T-helper 2 cell treated with Interferon-gamma antibody and Interleukin-4, amounts not matched to agents 100 ng/mL and 5 ng/mL, for 36 hours (primary cell): ENCODE results near the gene RRAD. TPM values are rescaled to one million over a fixed set of nuclear protein-coding genes. Genes with fewer than 3 reads are reported as not detected.

Source experiments
- intact Hi-C: fragments of 100-400 bp; cut with micrococcal nuclease; formaldehyde crosslinking; loops from one replicate; pipeline ENCODE4 v1.15.1; 2023
- total RNA-seq: library from RNA; stranded (reverse); gene quantifications from 2 replicates; pipeline ENCODE4 v1.2.3, GENCODE V29; 2022

RRAD gene
- total RNA-seq, 1 donor from 2014 or later, result 1.2 TPM

GRCh38 chr16:66886914-66887313 is 38.4 kb downstream of the RRAD start:
- intact Hi-C loops, result no loop called here

GRCh38 chr16:66886321-66886720 is 39.0 kb downstream of the RRAD start:
- intact Hi-C loops, result no loop called here

GRCh38 chr16:66885491-66885890 is 39.8 kb downstream of the RRAD start:
- intact Hi-C loops, result no loop called here

DNA sequence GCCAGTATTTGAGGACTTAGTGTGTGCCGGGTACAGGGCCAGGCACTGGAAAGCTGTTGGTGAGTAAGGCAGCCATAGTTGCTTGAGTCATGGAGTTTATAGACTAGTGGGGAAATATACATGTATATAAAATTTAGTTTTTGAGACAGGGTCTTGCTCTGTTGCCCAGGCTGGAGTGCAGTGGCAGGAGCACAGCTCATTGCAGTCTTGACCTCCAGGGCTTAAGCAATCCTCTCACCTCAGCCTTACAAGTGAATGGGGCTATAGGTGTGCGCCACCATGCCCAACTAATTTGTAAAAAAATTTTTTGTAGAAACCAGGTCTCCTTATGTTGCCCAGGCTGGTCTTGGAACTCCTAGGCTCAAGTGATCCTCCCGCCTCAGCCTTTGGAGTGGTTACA is 42.6 kb downstream of the RRAD start:
- intact Hi-C loops, result no loop called here

- intact Hi-C loops, result no loop called here
These were observed 43.3 kb downstream of the RRAD start for GRCh38 chr16:66881964-66882508.

DNA sequence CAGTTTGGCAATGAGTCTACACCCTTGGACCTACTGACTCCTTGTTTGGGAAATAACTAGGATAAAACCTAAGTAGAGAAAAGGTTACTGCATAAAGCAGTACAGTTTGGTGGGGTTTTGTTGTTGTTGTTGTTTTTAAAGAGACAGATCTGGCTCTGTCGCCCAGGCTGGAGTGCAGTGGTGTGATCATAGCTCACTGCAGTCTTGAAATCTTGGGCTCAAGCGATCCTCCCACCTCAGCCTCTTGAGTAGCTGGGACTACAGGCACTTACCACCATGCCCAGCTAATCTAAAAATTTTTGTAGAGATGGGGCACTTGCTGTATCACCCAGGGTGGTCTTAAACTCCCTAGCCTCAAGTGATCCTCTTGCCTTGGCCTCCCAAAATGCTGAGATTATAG is 43.8 kb downstream of the RRAD start:
- intact Hi-C loops, result no loop called here

GRCh38 chr16:66881014-66881417 is 44.3 kb downstream of the RRAD start:
- intact Hi-C loops, result no loop called here

GRCh38 chr16:66880288-66881013 is 44.9 kb downstream of the RRAD start, which contains the start of gene PDP2:
Gene PDP2, plus strand, starts transcription at chr16:66880515. Its CDS starts 3,770 bp downstream, at chr16:66884285.
- intact Hi-C loops, result no loop called here

DNA sequence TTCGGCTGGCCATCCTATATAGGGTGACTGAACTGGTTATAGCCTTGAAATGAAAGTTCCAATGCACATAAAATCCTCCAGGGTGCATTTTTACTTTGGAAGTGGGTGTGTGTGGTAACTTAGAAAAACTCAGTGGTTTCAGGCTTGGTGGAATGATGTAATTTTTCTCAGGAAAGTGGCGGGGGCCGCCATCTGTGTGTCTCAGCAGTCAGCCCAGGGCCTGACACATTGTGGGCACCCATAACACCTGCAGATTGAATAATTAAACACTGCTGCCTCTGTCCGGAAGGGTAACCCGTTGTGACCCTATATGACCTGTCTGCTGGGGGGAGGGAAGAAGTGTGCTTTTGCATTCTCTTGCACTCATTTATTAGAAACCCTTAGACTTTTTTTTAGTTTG is 47.3 kb downstream of the RRAD start:
- intact Hi-C loops, result no loop called here

- intact Hi-C loops, result loop anchor here (5.0 kb wide), 1 partner anchor 352 kb away; no protein-coding TSS in a partner anchor
These were observed 51.1 kb downstream of the RRAD start for GRCh38 chr16:66874079-66874775.

DNA sequence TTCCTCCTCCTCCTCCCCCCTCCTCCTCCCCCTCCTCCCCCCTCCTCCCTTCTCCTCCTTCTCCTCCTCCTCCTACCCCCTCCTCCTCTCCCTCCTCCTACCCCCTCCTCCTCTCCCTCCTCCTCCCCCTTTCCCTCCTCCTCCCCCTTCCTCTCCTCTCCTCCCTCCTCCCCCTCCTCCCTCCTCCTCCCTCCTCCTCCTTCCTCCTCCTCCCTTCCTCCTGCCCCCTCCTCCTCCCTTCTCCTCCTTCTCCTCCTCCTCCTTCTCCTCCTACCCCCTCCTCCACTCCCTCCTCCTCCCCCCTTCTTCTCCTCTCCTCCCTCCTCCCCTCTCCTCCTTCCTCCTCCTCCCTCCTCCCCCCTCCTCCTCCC is 51.7 kb downstream of the RRAD start:
- intact Hi-C loops, result loop anchor here (1.0 to 5.0 kb wide), 7 partner anchors 43 to 467 kb away; partner anchors contain the start of genes CES2, CIAO2B, CMTM3 and DYNC1LI2

DNA sequence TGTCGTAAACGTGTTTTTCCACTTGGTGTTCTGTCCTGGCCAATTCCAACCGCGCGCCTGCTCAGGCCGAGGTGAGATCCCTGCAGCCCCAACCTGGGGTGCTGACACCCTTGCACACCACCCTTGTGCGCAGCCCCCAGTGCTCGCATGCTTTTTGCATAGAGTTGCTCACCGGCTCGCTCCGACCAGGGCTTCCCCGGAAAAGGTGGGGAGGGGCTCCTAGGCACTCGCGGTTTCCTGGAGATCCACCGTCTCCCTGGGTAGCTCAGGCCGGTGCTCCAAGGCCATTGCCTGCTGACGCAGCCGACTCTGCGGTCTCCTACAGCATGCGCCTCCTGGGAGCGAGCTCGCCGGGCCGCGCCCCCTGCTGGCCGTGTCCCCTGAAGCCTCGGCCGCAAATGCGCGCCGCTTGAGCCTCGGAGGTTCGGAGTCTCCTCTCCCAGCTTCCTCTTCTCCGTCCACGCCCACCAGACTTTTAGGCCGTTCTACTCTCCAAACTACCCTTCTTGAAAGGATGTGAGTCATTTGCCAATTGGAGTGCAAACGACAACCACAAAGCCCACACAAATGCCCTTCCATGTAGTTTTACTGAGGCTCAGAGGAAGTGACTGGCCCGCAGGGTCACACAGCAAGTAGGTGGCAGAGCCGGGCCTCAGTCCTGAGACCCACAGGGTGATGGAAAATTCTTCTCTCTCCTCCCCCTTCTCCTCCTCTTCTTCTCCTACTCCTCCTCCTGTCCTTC is 52.2 kb downstream of the RRAD start:
- intact Hi-C loops, result loop anchor here (1.0 to 5.0 kb wide), 7 partner anchors 43 to 466 kb away; partner anchors contain the start of genes CES2, CIAO2B, CMTM3 and DYNC1LI2

GRCh38 chr16:66872559-66872942 is 52.8 kb downstream of the RRAD start:
- intact Hi-C loops, result loop anchor here (2.0 to 5.0 kb wide), 6 partner anchors 62 to 466 kb away; partner anchors contain the start of genes CES2, CIAO2B, CMTM3 and DYNC1LI2

DNA sequence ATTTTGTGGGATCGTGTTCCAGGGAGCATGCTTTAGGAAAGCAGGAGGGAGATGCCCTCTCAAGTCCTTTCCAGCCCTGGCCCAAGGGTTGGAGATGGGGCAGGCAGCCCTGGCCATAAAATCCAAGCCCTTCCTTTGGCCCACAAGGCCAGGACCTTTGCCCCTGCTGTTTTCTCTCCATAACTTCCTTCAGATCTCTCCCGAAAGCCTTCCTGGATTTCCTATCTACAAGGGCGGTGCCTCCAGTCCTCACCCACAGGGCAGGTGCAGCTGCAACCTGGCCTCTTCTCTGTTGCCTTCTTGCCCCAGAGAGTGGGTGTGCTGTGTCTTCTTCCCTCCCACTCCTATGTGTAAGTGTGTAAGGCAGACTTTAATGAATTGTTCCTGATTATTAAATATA is 53.5 kb downstream of the RRAD start:
- intact Hi-C loops, result loop anchor here (2.0 to 5.0 kb wide), 6 partner anchors 63 to 465 kb away; partner anchors contain the start of genes CES2, CIAO2B, CMTM3 and DYNC1LI2

Other genes starting within 250 kb of the RRAD start
- gene CMTM4, start 228.8 kb downstream of the RRAD start, total RNA-seq, result 0.80 and 1.0 TPM in 2 replicates
- gene DYNC1LI2, start 173.9 kb downstream of the RRAD start, total RNA-seq, result 66.7 and 72.2 TPM in 2 replicates
- 0.11 and 0.25 TPM in 2 replicates for gene TERB1, start 124.0 kb downstream of the RRAD start, total RNA-seq
- gene NAE1, start 94.6 kb downstream of the RRAD start, total RNA-seq, result 83.1 and 85.6 TPM in 2 replicates
- 0.11 and 0.20 TPM in 2 replicates for gene CA7, start 81.1 kb downstream of the RRAD start, total RNA-seq
- gene PDP2, start 45.0 kb downstream of the RRAD start, total RNA-seq, result 20.1 and 25.0 TPM in 2 replicates
- gene CDH16, start 6.7 kb downstream of the RRAD start, total RNA-seq, result not detected in 2 replicates
- gene CIAO2B, start 8.9 kb upstream of the RRAD start, total RNA-seq, result 110 and 113 TPM in 2 replicates
- 35.6 and 38.3 TPM in 2 replicates for gene CES2, start 10.0 kb upstream of the RRAD start, total RNA-seq
- gene CES3, start 35.7 kb upstream of the RRAD start, total RNA-seq, result 7.9 and 10.9 TPM in 2 replicates
- gene CES4A, start 63.1 kb upstream of the RRAD start, total RNA-seq, result 39.6 and 42.2 TPM in 2 replicates
- gene CBFB, start 103.6 kb upstream of the RRAD start, total RNA-seq, result 235 and 240 TPM in 2 replicates
- gene PHAF1, start 184.4 kb upstream of the RRAD start, total RNA-seq, result 18.7 and 19.3 TPM in 2 replicates
- 8.1 and 8.3 TPM in 2 replicates for gene B3GNT9, start 225.5 kb upstream of the RRAD start, total RNA-seq
- 48.6 and 52.9 TPM in 2 replicates for gene TRADD, start 234.4 kb upstream of the RRAD start, total RNA-seq
- 32.7 and 34.4 TPM in 2 replicates for gene FBXL8, start 234.4 kb upstream of the RRAD start, total RNA-seq
- 39.3 and 43.9 TPM in 2 replicates for gene HSF4, start 239.2 kb upstream of the RRAD start, total RNA-seq
- 19.4 and 20.2 TPM in 2 replicates for gene NOL3, start 245.0 kb upstream of the RRAD start, total RNA-seq